Progenitor cell of endocrine pancreas (in vitro differentiated cells): ENCODE data around the gene FLOT1. TPM values are rescaled to one million over a fixed set of nuclear protein-coding genes. Genes with fewer than 3 reads are reported as not detected.

ENCODE experiments used
- DNase-seq: peaks from one replicate; pipeline ENCODE4 v3.0.0; 2021; ENCODE audit warnings: low spot score; ENCODE audit not compliant: unreplicated experiment
- H3K27ac Mint-ChIP-seq: 2 replicates; pipeline ENCODE4 v1.8.0; 2021; ENCODE audit warnings: mild to moderate bottlenecking, moderate library complexity, mixed read lengths
- H3K27me3 Mint-ChIP-seq: 2 replicates; pipeline ENCODE4 v1.8.0; 2021; ENCODE audit warnings: mixed read lengths
- H3K36me3 Mint-ChIP-seq: 2 replicates; pipeline ENCODE4 v1.8.0; 2022; ENCODE audit warnings: mixed read lengths; ENCODE audit not compliant: insufficient read depth
- H3K4me1 Mint-ChIP-seq: 2 replicates; pipeline ENCODE4 v1.8.0; 2021; ENCODE audit warnings: low read depth, mixed read lengths
- H3K4me3 Mint-ChIP-seq: 2 replicates; pipeline ENCODE4 v1.8.0; 2021; ENCODE audit warnings: low read depth, mild to moderate bottlenecking, moderate library complexity, mixed read lengths
- H3K9me3 Mint-ChIP-seq: 2 replicates; pipeline ENCODE4 v1.8.0; 2021; ENCODE audit warnings: low read depth, mixed read lengths
- CTCF ChIP-seq: fragments of 200-600 bp; sonication (generic); IDR thresholded peaks from one replicate; pipeline ENCODE4 v1.5.0; 2021; ENCODE audit warnings: antibody characterized with exemption, mild to moderate bottlenecking; ENCODE audit not compliant: unreplicated experiment
- total RNA-seq: library from RNA; stranded (reverse); gene quantifications from 2 replicates; pipeline ENCODE4 v1.2.1, GENCODE V29; 2021

FLOT1 gene
- total RNA-seq, 1 donor from 2014 or later: 115 TPM

GRCh38 chr6:30777155-30777485, 34.6 kb upstream of the FLOT1 start:
- H3K4me3 Mint-ChIP-seq: no peak overlapping the region
- no peaks in the 10 kb centered on the region for H3K27me3 Mint-ChIP-seq
- peak overlapping the region; percentile 26 for H3K27ac Mint-ChIP-seq
- H3K36me3 Mint-ChIP-seq: no peaks in the 10 kb centered on the region
- DNase-seq: no peak
- TF ChIP-seq CTCF: no peak
- H3K9me3 Mint-ChIP-seq: no peaks in the 10 kb centered on the region
- peaks cover 22% of the 10 kb centered on the region for H3K4me1 Mint-ChIP-seq

GRCh38 chr6:30776390-30777154, 34.1 kb upstream of the FLOT1 start:
- H3K9me3 Mint-ChIP-seq: no peaks in the 10 kb centered on the region
- no peaks in the 10 kb centered on the region for H3K27me3 Mint-ChIP-seq
- TF ChIP-seq CTCF: no peak
- peaks cover 20% of the 10 kb centered on the region for H3K4me1 Mint-ChIP-seq
- H3K27ac Mint-ChIP-seq: no peak overlapping the region
- no peak overlapping the region for H3K4me3 Mint-ChIP-seq
- H3K36me3 Mint-ChIP-seq: no peaks in the 10 kb centered on the region
- DNase-seq: no peak

DNA sequence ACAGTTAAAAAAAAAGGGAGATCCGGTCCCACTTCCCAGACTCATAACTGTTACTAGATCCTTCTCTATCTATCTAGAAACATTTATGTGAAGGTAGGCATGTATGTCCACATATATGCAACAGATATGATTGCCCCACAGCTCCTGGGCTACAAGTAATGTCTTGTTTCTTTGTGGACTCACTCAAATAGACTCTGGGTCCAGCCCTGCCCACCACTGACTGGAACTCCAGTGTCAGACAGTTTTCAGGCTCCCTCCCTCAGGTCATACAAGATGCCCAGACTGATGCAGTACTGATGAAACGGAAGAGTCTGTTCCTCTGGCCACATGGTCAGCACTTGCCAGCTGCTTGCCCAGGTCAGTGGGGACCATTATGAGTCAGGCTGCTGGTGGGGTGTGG, 32.6 kb upstream of the FLOT1 start:
- H3K36me3 Mint-ChIP-seq: no peaks in the 10 kb centered on the region
- no peak for DNase-seq
- no peak overlapping the region for H3K4me3 Mint-ChIP-seq
- no peaks in the 10 kb centered on the region for H3K9me3 Mint-ChIP-seq
- H3K4me1 Mint-ChIP-seq: peaks cover 21% of the 10 kb centered on the region
- no peak for TF ChIP-seq CTCF
- H3K27me3 Mint-ChIP-seq: no peaks in the 10 kb centered on the region
- H3K27ac Mint-ChIP-seq: peak overlapping the region; percentile 44

DNA sequence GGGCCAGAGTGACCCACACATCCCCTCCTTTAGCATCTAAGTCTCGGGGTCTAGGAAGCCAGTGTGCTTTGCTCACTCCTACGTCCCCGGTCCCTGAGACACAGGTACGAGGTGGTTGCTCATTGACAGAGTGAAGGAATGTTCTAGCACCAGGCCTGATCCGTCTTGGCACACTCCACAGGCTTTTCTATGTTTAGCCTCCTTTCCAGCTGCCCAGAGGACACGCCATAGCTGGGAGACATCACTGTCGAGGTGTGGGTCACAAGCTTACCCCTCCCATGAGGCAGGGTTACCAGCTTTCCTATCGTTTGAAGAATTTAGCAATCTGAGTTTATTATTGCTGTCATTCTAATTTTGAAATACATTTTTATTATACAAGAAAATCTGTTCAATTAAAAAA, 32.2 kb upstream of the FLOT1 start:
- Mint-ChIP-seq H3K27ac (no peak overlapping the region), H3K27me3 (no peaks in the 10 kb centered on the region), H3K4me1 (peaks cover 25% of the 10 kb centered on the region), H3K9me3 (no peaks in the 10 kb centered on the region), H3K4me3 (no peak overlapping the region), H3K36me3 (no peaks in the 10 kb centered on the region)
- no peak for DNase-seq
- no peak for TF ChIP-seq CTCF

- no peak for DNase-seq
- Mint-ChIP-seq H3K27me3 (no peaks in the 10 kb centered on the region), H3K27ac (no peak overlapping the region), H3K36me3 (no peaks in the 10 kb centered on the region), H3K4me1 (peaks cover 20% of the 10 kb centered on the region), H3K4me3 (no peak overlapping the region), H3K9me3 (no peaks in the 10 kb centered on the region)
- TF ChIP-seq CTCF: no peak
Observed at GRCh38 chr6:30770592-30770991, 28.1 kb upstream of the FLOT1 start.
